Hematopoietic multipotent progenitor cell treated with erythropoietin and hydrocortisone succinate and interleukin-3 and kit ligand, for 4 days (in vitro differentiated cells): ENCODE measurements around the gene EFNA3.

Experiments used
- DNase-seq: peaks from one replicate; pipeline ENCODE4 v3.0.0-alpha.2; 2015

EFNA3 gene

GRCh38 chr1:155085504-155086127 is 7.0 kb downstream of the EFNA3 start:
- peak; percentile 72 for DNase-seq

DNA sequence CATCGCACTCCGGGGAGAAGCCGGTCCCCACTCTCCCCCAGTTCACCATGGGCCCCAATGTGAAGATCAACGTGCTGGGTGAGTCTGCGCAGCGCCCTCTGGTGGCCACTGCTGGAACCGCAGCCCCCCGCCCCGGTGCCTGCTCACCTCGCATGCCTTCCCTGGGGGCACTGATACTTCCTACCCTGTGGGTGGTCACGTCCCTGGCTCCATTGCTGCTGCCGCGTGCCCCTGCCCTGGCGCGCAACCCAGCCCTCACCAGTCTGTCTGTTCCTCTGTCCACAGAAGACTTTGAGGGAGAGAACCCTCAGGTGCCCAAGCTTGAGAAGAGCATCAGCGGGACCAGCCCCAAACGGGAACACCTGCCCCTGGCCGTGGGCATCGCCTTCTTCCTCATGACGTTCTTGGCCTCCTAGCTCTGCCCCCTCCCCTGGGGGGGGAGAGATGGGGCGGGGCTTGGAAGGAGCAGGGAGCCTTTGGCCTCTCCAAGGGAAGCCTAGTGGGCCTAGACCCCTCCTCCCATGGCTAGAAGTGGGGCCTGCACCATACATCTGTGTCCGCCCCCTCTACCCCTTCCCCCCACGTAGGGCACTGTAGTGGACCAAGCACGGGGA is 7.6 kb downstream of the EFNA3 start:
- peak; percentile 85 for DNase-seq

- DNase-seq, result no peak
These were observed 8.4 kb downstream of the EFNA3 start for GRCh38 chr1:155086856-155087535.

GRCh38 chr1:155091071-155092051 is 12.7 kb downstream of the EFNA3 start:
- peak; percentile 88 for DNase-seq

- DNase-seq, result no peak
These were observed 13.5 kb downstream of the EFNA3 start for GRCh38 chr1:155092131-155092530.

- DNase-seq, result no peak
These were observed 14.0 kb downstream of the EFNA3 start for GRCh38 chr1:155092641-155093040.

- DNase-seq, result peak; percentile 71
These were observed 15.4 kb downstream of the EFNA3 start for GRCh38 chr1:155093911-155094621.

- no peak for DNase-seq
These were observed 15.9 kb downstream of the EFNA3 start for GRCh38 chr1:155094622-155094948.

GRCh38 chr1:155099331-155099730 is 20.7 kb downstream of the EFNA3 start:
- DNase-seq, result no peak

- DNase-seq, result no peak
These were observed 24.7 kb downstream of the EFNA3 start for GRCh38 chr1:155103325-155103724.

- DNase-seq, result no peak
These were observed 26.2 kb downstream of the EFNA3 start for GRCh38 chr1:155104605-155105534.

GRCh38 chr1:155105604-155106011 is 27.0 kb downstream of the EFNA3 start:
- no peak for DNase-seq

DNA sequence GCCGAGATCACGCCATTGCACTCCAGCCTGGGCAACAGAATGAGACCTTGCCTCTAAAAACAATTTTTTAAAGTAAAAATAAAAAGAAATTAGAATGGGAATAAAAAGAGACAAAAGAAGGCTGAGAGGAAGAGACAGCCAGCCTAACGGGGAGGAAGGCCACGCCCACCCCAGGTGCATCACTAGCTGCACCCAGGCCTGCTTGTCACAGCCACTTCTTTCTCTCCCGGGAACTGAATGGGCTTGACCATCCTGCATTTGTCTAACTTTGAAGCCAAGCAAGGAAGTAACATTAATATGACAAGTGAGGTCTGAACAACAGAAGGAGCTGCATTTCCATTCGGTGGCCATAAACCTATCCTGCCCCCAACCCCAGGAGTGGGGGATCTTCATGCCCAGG is 28.2 kb downstream of the EFNA3 start:
- no peak for DNase-seq

DNA sequence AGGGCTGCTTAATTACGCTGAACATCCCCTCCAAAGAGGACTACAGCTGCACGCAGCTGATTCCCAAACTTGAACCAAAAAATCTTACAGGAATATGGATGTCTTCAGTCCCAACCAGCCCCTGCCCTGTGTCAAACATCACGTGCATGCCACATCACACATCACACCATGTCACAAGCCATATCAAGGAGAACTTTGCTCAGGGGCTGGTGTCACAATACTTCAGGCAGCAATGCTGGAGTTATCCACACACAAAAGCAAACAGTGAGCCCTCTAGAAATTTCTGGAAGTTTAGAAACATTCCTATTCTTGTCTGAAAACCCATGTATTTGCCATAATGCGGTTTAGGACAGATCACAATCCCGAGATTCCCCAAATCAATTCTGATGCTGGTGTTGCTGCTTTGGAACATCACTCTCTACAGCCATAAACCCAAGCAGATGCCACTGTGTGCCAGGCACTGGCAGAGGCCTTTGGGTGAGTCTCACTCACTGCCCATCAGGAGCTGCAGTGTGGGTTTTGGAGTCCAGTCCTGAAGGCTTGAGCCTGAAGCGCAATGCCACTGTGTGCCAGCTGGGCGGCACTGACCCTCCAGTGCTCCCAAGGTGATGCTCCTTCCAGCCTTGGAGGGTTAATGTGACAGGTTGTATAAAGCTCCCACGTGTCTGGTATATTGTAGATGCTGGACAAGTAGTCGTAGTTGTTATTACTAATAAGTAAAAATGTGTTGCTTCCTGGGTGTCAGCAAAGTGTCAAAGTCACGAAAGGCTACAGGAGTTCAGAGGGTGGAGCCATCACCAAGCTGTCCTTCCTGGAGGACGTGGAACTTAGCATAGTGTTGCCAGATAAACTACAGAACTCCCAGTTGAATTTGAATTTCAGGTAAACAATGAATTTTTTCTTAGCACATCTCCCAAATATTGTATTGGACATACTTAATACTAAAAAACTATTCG is 28.9 kb downstream of the EFNA3 start:
- DNase-seq, result no peak

DNA sequence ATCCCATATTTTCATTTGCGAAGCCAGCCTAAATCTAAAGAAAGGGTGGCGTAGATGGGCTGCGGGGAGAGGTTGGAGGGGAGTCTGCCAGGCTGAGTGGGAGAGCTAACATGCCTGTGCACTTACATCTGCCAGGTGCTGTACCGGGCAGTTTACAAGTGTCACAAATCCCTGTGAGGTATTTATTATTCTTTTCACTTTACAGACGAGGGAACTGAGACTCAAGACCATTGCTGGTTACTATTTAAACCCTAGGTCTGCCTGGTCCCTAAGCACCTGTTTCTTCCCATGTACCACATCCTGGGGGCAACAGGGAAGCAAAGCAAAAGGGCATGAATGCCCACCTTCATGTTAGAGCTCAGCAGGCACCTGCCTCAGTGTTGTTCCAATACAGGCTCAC is 29.7 kb downstream of the EFNA3 start:
- DNase-seq, result no peak

DNA sequence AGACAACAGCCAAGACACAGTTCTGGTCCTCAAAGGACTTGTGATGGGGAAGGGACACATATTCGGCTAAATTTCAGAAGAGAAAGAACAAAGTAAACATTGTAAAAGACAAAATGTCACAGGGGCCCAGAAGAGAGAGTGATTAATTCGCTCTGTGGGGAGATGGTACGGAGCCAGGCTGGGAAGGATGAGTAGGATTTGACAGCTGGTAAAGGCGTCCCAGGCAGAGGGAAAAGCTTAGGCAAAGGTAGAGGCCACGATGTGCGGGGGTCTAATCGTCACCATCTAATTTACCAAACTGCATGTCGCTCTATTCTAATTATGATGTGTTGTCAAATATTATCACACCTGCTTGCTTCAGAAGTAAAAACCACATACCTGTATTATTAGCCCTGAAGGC is 31.7 kb downstream of the EFNA3 start:
- no peak for DNase-seq

DNA sequence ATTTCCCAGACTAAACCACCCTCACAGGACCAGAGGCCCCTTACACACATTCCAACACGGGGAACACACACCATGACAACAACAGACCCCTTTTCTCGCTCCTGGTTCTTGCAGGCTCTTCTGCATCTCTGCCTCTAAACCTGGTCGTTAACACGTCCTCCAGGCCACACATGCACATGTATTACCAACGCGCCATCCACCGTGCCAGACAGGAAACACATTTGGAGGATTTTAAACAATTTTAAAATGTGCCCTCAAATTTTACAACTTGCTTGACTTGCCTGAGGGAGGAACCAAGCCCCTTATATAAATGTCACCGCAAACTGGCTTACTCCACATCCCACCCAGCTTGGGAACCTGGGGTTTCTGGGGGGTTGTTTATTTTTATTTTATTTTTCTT is 32.2 kb downstream of the EFNA3 start:
- peak; percentile 45 for DNase-seq

DNA sequence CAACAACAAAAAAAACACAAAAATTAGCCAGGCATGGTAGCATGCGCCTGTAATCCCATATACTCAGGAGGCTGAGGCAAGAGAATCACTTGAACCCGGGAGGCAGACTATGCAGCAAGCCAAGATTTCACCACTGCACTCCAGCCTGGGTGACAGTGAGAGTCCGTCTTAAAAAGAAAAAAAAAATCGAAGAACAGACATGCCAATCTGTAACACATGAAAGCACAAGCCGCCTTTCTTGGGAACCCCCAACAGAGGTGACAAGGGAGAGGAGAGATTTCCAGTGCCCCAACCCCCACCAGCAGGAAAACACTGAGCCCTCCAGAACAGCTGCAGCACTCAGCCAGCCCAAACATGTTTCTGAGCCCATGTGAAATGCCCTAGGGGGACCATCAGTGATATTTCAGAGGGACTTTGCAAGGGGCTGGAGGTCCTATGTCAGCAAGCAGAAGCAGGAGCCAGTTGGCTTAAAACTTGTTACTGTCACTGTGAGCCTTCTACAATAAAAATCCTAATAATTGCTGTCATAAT is 34.9 kb downstream of the EFNA3 start:
- DNase-seq, result no peak

DNA sequence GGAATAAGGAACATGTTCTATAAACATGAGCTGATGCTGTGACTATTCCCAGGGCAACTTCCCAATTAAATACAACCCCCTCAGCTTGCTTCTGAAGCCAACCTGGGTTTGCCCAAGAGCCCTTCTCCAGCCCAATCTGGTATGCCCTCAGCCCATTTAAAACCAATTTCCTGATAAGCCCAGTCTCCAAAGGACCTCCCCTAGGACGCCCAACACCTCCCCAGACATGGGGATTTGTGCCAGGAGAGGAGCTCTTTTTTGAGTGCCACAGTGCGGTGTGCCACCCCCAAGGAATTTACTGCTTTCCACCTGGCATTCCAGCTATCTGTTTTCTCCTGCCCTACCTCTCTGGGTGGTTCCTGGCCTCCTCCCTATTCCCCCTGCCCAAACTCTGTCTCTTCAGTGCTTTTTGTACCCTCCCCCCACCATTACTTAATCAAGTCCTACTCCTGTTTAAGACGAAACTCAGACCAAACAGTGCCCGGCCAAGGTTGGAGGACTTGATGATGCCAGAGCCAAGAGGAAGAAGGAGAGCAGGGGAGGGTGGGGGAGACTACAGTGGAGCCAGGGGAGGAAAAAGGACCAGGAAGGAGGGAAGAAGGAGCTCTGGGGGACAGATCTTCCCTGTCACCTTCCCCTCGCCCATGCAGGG is 37.6 kb downstream of the EFNA3 start:
- no peak for DNase-seq
